HG02798 (cell line): ENCODE measurements around the gene PCDHGA5.
"Not testable (repeated sequence)": the region's sequence is repeated elsewhere in the genome, so short reads cannot be mapped to it uniquely, and the experiment has no call there.

Experiments
- ATAC-seq: cut with Tn5 transposase; IDR thresholded peaks from one replicate; pipeline ENCODE4 v1.9.1; 2021; ENCODE audit warnings: mild to moderate bottlenecking; ENCODE audit not compliant: unreplicated experiment, poor library complexity

PCDHGA5 gene

DNA sequence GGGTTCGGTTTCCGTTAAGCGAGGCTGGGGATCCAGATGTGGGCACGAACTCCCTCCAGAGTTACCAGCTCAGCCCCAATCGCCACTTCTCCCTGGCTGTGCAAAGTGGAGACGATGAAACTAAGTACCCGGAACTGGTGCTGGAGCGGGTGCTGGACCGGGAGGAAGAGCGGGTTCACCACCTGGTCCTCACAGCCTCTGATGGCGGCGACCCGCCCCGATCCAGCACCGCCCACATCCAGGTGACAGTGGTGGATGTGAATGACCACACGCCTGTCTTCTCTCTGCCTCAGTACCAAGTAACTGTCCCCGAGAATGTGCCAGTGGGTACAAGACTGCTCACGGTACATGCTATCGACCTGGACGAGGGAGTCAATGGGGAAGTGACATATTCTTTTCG is 19.4 kb downstream of the PCDHGA5 start:
- ATAC-seq = no peak

DNA sequence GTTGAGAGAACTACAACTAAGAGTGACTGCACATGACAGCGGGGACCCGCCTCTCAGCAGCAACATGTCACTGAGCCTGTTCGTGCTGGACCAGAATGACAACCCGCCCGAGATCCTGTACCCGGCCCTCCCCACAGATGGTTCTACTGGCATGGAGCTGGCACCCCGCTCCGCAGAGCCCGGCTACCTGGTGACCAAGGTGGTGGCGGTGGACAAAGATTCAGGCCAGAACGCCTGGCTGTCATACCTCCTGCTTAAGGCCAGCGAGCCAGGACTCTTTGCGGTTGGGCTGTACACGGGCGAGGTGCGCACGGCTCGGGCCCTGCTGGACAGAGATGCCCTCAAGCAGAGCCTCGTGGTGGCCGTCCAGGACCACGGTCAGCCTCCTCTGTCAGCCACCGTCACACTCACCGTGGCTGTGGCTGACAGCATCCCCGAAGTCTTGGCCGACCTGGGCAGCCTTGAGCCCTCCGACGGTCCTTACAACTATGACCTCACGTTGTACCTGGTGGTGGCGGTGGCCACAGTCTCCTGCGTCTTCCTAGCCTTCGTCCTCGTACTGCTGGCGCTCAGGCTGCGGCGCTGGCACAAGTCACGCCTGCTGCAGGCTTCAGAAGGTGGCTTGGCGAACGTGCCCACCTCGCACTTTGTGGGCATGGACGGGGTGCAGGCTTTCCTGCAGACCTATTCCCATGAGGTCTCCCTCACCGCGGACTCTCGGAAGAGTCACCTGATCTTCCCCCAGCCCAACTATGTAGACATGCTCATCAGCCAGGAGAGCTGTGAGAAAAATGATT is 20.7 kb downstream of the PCDHGA5 start:
- ATAC-seq = no peak

DNA sequence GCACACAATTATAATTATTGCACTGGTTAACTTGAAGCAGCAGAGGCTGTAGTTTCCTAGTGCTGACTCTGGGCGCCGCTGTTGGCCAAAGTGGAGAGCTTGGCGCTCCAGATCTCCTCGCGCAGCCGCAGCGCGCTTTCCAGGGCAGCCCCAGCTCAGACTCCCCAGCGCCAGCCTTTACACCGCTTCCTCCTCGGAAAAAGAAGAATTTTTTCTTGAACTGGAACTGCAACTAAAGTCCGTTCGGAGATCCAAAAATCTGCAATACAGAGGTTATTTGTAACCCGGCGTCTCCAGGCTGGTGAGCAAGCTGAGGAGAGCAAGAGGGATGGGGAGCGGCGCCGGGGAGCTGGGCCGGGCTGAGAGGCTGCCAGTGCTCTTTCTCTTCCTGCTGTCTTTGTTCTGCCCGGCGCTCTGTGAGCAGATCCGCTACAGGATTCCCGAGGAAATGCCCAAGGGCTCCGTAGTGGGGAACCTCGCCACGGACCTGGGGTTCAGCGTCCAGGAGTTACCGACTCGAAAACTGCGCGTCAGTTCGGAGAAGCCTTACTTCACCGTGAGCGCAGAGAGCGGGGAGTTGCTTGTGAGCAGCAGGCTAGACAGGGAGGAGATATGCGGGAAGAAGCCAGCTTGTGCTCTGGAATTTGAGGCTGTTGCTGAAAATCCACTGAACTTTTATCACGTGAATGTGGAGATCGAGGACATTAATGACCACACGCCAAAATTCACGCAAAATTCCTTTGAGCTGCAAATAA is 23.8 kb downstream of the PCDHGA5 start, which contains the start of gene PCDHGB4:
PCDHGB4 (plus strand) TSS at position 142 of the 755 bp plus-strand sequence; CDS start at position 329, 187 bp downstream.
- ATAC-seq = peak; percentile 88

DNA sequence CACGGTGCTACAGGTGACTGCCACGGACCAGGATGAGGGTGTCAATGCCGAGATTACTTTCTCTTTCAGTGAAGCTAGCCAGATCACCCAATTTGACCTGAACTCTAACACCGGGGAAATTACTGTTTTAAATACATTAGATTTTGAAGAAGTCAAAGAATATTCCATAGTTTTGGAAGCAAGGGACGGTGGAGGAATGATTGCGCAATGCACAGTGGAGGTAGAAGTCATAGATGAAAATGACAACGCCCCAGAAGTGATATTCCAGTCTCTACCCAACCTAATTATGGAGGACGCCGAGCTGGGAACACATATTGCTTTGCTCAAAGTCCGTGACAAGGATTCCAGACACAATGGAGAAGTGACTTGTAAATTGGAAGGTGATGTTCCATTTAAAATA is 24.7 kb downstream of the PCDHGA5 start:
- no peak for ATAC-seq

DNA sequence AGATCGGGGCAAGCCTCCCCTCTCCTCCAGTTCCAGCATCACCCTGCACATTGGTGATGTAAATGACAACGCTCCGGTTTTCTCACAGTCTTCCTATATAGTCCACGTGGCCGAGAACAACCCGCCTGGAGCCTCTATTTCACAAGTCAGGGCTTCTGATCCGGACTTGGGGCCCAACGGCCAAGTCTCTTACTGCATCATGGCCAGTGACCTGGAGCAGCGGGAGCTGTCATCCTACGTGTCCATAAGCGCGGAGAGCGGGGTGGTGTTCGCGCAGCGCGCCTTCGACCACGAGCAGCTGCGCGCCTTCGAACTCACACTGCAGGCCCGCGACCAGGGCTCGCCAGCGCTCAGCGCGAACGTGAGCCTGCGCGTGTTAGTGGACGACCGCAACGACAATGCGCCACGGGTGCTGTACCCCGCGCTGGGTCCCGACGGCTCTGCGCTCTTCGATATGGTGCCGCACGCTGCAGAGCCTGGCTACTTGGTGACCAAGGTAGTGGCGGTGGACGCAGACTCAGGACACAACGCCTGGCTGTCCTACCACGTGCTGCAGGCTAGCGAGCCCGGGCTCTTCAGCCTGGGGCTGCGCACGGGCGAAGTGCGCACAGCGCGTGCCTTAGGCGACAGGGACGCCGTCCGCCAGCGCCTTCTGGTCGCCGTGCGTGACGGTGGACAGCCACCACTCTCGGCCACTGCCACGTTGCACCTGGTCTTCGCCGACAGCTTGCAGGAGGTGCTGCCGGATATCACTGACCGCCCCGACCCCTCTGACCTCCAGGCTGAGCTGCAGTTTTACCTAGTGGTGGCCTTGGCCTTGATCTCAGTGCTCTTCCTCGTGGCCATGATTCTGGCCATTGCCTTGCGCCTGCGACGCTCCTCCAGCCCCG is 25.4 kb downstream of the PCDHGA5 start:
- ATAC-seq = no peak

DNA sequence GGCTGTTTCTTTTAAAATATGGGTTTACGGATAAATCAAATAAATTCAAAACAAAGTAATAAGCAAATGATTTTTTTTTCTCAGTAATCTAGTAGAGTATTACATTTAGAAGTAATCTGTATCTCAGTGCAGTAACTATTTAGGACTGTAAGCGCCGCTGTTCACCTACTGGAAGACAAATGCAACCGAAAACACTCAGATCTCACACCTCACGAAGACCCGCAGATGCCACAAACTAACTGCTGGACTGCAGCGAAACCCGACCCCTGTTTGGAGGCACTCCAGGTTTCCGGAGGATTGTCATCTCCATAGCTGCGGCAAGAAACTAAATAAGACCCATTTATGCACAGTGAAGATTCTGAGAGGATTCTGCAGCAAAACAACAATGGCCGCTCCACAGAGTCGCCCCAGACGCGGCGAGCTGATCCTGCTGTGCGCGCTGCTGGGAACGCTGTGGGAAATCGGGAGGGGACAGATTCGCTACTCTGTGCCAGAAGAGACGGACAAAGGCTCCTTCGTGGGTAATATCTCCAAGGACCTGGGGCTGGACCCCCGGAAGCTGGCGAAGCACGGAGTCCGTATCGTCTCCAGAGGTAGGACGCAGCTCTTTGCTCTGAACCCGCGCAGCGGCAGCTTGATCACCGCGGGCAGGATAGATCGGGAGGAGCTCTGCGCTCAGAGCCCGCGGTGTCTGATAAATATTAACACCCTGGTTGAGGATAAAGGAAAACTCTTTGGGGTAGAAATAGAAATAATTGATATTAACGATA is 28.7 kb downstream of the PCDHGA5 start, which contains the start of gene PCDHGA8:
PCDHGA8 (plus strand) TSS at position 205 of the 770 bp plus-strand sequence; CDS start at position 386, 181 bp downstream.
- no peak for ATAC-seq

DNA sequence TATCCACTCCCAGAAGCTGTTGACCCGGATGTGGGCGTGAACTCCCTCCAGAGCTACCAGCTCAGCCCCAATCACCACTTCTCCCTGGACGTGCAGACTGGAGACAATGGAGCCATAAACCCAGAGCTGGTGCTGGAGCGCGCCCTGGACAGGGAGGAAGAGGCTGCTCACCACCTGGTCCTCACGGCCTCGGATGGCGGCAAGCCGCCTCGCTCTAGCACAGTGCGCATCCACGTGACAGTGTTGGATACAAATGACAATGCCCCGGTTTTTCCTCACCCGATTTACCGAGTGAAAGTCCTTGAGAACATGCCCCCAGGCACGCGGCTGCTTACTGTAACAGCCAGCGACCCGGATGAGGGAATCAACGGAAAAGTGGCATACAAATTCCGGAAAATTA is 29.3 kb downstream of the PCDHGA5 start:
- no peak for ATAC-seq

DNA sequence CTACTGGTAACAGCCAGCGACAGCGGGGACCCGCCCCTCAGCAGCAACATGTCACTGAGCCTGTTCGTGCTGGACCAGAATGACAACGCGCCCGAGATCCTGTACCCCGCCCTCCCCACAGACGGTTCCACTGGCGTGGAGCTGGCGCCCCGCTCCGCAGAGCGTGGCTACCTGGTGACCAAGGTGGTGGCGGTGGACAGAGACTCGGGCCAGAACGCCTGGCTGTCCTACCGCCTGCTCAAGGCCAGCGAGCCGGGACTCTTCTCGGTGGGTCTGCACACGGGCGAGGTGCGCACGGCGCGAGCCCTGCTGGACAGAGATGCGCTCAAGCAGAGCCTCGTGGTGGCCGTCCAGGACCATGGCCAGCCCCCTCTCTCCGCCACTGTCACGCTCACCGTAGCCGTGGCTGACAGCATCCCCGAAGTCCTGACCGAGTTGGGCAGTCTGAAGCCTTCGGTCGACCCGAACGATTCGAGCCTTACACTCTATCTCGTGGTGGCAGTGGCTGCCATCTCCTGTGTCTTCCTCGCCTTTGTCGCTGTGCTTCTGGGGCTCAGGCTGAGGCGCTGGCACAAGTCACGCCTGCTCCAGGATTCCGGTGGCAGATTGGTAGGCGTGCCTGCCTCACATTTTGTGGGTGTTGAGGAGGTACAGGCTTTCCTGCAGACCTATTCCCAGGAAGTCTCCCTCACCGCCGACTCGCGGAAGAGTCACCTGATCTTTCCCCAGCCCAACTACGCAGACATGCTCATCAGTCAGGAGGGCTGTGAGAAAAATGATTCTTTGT is 30.6 kb downstream of the PCDHGA5 start:
- ATAC-seq = not testable (repeated sequence)

DNA sequence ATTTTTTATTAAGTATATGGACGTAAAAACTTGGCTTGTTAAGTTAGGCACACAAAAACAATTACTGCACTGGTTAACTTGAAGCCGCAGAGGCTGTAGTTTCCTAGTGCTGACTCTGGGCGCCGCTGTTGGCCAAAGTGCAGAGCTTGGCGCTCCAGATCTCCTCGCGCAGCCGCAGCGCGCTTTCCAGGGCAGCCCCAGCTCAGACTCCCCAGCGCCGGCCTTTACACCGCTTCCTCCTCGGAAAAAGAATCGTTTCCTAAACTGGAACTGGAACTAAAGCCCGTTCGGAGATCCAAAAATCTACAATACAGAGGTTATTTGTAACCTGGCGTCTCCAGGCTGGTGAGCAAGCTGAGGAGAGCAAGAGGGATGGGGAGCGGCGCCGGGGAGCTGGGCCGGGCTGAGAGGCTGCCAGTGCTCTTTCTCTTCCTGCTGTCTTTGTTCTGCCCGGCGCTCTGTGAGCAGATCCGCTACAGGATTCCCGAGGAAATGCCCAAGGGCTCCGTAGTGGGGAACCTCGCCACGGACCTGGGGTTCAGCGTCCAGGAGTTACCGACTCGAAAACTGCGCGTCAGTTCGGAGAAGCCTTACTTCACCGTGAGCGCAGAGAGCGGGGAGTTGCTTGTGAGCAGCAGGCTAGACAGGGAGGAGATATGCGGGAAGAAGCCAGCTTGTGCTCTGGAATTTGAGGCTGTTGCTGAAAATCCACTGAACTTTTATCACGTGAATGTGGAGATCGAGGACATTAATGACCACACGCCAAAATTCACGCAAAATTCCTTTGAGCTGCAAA is 34.0 kb downstream of the PCDHGA5 start, which contains the start of gene PCDHGB5:
PCDHGB5 (plus strand) TSS at position 192 of the 796 bp plus-strand sequence; CDS start at position 373, 181 bp downstream.
- peak; percentile 96 for ATAC-seq

DNA sequence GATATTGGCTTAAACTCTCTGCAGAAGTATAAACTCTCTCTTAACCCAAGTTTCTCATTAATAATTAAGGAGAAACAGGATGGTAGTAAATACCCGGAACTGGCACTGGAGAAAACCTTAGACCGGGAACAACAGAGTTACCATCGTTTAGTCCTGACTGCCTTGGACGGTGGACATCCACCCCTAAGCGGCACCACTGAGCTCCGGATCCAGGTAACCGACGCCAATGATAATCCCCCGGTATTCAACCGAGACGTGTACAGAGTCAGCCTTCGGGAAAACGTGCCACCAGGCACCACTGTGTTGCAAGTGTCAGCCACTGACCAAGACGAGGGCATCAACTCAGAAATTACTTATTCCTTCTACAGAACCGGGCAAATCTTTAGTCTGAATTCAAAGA is 34.6 kb downstream of the PCDHGA5 start:
- no peak for ATAC-seq

DNA sequence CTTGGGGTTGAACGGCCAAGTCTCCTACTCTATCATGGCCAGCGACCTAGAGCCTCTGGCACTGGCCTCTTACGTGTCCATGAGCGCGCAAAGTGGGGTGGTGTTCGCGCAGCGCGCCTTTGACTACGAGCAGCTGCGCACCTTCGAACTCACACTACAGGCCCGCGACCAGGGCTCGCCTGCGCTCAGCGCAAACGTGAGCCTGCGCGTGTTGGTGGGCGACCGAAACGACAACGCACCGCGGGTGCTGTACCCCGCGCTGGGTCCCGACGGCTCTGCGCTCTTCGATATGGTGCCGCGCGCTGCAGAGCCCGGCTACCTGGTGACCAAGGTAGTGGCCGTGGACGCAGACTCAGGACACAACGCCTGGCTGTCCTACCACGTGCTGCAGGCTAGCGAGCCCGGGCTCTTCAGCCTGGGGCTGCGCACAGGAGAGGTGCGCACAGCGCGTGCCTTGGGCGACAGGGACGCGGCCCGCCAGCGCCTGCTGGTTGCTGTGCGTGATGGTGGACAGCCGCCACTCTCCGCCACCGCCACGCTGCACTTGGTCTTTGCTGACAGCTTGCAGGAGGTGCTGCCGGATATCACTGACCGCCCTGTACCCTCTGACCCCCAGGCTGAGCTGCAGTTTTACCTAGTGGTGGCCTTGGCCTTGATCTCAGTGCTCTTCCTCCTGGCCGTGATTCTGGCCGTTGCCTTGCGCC is 35.7 kb downstream of the PCDHGA5 start:
- no peak for ATAC-seq

DNA sequence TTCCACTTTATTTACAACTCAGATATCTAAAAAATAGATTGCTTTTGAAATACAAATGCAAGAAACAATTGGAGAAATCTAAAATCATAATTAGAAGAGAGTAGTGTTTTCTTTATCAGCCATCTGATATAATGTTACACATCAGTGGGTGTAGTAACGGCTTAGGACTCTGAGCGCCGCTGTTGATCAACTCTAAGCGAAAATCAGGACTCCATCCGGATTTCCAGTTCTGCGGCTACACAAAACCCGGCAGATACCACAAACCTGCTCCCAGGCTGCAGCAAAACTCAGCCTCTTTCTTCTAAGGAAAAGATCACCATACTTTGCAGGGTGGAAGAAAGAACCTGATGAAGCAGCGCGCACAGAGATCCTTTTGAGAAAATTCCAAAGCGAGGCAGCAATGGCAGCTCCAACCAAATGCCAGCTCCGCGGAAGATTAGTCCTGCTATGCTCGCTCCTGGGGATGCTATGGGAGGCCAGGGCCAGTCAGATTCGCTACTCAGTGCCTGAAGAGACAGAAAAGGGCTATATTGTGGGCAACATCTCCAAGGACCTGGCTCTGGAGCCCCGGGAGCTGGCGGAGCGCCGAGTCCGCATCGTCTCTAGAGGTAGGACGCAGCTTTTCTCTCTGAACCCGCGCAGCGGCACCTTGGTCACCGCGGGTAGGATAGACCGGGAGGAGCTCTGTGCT is 38.7 kb downstream of the PCDHGA5 start, which contains the start of gene PCDHGA9:
PCDHGA9 (plus strand) TSS at position 226 of the 691 bp plus-strand sequence; CDS start at position 401, 175 bp downstream.
- no peak for ATAC-seq

DNA sequence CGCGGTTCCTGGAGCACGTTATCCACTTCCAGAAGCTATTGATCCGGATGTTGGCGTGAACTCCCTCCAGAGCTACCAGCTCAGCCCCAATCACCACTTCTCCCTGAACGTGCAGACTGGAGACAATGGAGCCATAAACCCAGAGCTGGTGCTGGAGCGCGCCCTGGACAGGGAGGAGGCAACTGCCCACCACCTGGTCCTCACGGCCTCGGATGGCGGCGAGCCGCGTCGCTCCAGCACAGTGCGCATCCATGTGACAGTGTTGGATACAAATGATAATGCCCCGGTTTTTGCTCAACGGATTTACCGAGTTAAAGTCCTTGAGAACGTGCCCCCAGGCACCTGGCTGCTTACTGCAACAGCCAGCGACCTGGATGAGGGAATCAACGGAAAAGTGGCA is 39.4 kb downstream of the PCDHGA5 start:
- no peak for ATAC-seq

DNA sequence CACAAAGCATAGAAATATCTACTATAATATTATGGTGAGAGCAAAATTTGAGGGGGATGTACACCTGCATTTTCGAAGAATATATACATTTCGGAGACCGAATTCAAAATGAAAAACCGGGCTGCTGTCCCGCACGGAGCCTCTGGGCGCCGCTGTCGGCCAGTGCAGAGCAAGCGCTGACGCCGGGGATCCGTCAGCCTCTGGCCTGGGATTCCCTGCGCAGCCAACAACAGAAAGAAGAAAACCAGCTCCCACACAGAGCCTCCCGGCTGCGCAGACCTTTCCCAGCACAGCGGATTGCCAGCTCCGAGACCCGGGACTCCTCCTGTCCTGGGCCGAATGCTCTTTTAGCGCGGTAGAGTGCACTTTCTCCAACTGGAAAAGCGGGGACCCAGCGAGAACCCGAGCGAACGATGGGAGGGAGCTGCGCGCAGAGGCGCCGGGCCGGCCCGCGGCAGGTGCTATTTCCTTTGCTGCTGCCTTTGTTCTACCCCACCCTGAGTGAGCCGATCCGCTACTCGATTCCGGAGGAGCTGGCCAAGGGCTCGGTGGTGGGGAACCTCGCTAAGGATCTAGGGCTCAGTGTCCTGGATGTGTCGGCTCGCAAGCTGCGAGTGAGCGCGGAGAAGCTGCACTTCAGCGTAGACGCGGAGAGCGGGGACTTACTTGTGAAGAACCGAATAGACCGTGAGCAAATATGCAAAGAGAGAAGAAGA is 44.0 kb downstream of the PCDHGA5 start, which contains the start of gene PCDHGB6:
PCDHGB6 (plus strand) TSS at position 232 of the 716 bp plus-strand sequence; CDS start at position 414, 182 bp downstream.
- ATAC-seq = not testable (repeated sequence)

DNA sequence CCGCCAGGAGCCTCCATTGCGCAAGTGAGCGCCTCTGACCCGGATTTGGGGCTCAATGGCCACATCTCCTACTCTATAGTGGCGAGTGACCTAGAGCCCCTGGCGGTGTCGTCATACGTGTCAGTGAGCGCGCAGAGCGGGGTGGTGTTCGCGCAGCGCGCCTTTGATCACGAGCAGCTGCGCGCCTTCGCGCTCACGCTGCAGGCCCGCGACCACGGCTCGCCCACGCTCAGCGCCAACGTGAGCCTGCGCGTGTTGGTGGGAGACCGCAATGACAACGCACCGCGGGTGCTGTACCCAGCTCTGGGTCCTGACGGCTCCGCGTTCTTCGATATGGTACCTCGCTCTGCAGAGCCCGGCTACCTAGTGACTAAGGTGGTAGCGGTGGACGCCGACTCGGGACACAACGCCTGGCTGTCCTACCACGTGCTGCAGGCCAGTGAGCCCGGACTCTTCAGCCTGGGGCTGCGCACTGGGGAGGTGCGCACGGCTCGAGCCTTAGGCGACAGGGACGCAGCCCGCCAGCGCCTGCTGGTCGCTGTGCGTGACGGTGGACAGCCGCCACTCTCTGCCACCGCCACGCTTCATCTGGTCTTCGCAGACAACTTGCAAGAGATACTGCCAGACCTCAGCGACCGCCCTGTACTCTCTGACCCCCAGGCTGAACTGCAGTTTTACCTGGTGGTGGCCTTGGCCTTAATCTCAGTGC is 45.8 kb downstream of the PCDHGA5 start:
- ATAC-seq = no peak
